GM21360 (cell line): Measurements from ENCODE around the gene ASTN2.

Source experiments
- ATAC-seq: cut with Tn5 transposase; IDR thresholded peaks from one replicate; pipeline ENCODE4 v1.9.1; 2021; ENCODE audit warnings: mild to moderate bottlenecking, moderate library complexity; ENCODE audit not compliant: unreplicated experiment

The ASTN2 gene

DNA sequence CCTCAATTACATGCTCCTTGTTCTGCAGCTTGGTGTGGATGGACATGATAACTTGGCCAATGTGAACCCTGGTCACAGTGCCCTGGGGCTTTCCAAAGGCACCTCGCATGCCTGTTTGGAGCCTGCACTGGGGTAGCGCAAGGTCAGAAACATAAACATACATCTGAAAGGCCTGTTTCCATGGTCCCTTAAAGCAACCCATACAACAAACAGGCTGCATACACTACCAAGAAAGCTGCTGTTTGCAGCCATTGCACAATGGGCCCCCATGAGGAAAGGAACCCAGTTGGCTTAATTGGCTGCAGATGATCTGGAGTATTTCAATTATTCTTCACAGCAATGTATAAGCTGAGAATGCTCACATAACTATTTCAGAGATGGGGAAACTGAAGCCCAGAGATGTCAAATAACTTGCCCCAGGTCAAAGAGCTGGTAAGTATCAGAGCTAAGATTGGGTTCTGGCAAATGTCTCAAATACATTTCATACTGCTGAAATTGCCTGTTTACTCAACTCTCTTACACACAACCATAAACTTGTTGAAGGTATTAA is 233.9 kb downstream of the ASTN2 start:
- ATAC-seq, result no peak

DNA sequence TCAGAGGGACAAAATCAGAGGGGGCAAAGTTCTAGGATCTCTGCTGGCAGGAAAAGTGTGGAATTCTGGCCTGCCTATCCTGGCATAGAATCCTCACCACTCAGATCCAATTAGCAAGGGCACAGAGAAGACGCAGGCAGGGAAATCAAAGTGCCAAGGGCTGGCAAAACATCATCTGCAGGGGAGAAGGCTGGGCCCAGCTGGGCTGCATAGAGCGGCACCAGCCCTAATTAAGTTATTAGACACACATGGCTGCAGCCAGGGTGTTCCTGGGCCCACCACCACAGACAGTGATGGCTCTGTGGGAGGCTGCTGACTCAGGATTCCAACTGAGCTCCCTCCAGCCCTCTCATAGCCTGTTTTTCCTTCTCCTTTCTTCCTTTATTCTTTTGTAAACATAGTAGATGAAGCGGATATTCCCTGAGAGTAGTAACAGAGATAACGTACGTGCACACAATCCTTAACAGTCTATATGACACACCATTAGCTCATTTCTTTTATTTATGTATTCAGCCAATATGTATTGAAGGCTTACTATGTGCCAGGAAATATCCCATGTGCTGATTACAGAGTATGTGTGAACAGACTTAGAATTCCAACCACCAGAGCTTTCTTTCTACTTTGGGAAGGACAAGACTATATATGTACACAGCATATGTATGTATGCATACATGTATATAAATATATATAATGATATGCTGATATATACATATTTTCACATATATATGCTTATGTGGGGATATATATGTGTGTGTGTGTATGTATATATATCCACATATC is 236.1 kb downstream of the ASTN2 start:
- no peak for ATAC-seq

DNA sequence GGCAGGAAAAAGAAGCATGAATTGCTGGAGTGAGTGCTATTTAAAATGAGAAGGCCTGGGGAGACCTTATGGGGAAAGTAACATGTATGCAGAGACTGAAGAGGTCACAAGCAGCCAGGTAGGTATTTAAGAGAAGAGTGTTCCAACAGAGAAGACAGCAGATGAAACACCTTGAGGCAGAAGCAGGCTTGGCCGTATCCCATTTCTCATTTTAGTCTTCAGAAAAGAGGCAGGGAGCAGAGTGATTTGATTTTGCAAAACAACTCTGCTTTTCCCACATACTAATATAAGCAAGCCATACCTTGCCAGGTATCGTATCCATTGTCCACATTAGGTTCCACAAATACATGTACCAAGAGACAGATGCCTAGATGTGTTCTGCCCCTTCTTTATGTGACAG is 244.3 kb downstream of the ASTN2 start:
- ATAC-seq, result no peak

DNA sequence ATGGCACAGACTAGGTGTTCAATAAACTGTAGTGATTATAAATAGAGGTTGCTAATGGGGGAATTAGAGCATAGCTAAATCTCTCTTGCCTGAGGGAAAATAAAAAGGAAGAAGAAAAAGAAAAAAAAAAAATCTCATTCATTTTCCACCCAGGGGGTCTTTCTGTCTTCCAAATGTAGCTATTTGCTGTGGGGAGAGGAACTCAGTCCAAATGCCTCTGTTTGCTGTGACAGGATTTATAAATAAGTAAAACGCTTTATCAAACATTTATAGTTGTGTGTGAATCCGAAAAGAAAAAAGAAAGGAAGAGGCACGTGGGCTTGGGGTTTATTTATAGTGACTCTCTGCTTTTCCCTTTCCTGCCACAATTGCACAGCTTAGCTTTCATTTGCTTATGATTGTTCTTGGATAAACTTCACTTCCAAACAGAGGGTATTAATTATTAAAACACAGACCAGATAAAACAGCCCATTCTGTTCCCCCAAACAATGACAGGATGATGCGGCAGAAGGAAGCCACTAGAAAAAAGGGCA is 245.7 kb downstream of the ASTN2 start:
- no peak for ATAC-seq

DNA sequence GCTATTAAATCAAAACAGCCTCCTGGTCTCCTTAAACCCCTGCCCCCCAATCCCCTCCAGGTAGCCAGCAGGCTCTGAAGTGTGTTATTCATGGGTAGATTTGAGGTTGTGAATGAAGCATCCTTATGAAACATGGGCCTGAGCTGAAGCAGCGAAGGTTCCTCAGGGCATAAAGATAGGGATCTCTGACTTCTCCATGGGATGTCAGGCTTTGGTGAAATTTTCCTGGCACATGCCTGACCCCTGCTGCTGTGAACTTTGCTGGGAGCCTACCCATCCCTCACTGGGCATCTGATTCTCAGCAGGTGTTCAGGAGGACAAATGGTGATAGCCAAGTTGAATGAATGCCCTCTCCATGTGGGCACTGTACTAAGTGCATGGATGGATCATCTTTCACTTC is 250.3 kb downstream of the ASTN2 start:
- ATAC-seq, result no peak

DNA sequence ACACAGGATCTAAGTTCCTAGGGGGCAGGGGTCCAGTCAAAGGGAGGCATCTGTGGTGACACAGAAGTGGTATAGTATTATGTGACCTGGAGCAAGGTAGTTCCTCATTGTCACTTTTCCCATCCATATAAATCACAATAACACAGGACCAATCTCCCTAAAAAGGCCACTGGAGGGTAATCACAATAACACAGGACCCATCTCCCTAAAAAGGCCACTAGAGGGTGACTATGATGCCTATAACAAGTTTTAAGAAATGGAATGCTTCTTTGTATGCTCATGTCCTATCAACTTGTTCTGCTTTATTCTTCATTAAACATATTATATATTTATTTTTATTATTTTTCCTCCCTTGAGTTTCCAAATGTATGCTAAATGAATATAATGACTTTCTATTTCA is 254.6 kb downstream of the ASTN2 start:
- no peak for ATAC-seq

DNA sequence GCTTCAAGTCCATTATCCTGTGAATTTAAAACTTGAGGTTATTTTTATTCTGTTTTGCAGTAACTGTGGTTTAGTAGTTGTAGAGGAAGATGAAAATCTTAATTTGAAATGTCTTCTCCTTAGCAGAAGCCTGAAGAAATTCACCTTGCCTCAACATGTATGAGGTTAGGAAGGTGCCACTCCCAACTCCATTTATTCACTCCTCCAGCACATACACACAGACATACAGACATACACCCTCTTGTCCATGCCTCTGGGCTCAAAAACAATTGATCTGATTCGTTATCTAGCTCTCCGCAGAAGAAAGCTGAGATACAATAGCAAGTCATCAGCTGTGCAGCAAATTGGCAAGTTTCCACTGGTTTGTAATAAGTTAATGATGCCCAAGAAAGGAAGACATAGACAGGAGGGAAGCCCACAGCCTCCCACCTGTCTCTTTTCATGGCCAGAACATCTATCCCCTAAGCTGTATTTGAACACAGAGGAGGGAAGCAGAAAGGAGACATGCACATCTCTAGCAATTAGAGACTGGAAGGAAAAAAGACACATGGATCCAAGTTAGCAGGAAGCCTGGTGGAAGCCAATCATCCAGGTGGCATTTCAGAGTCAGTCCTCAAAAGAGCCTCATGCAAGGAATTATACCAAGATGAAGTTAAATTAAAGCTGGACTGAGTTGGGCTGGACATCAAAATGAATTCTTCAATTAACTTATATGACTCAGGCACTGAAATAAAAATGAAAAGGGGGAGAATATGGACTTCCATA is 257.9 kb downstream of the ASTN2 start:
- no peak for ATAC-seq

DNA sequence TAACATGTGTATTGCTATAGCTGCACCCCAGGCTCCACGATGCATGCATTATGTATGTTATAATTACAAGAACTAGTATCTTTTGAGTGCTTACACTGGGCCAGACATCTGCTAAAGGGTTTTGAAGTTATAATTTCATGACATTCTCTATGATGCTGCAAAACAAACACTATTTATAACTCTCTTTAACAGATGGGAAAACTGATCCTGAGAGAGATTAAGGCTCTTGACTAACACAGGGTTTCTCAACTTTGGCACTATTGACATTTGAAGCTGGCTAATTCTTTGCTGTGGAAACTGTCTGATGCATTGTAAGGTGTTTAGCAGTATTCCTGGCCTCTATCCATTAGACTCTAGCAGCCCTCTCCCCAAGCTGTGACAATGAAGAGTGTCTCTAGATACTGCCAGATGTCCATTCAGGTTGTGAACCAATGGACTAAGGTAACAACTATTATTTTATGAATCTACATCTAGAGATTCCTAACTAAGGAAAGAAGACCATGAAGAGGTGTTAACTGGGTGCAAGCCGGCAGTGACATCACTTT is 258.6 kb downstream of the ASTN2 start:
- no peak for ATAC-seq

DNA sequence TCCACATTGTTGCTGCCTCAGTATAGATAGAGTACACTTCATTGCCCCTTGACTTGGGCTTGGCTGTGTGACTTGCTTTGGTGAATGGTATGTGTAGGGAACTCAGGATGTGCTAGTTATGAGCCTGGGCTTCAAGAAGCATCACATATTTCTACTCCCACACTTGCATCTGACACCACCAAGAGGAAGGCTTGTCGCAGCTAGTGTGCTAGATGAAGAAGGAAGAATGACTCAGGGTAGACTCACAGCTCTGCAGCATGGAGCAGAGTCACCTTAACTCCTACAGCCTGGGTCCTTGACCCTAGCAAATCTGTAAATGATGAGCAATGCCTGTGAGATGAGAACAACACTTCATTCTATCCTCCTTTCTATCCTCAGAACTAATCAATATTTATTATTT is 261.8 kb downstream of the ASTN2 start:
- no peak for ATAC-seq

DNA sequence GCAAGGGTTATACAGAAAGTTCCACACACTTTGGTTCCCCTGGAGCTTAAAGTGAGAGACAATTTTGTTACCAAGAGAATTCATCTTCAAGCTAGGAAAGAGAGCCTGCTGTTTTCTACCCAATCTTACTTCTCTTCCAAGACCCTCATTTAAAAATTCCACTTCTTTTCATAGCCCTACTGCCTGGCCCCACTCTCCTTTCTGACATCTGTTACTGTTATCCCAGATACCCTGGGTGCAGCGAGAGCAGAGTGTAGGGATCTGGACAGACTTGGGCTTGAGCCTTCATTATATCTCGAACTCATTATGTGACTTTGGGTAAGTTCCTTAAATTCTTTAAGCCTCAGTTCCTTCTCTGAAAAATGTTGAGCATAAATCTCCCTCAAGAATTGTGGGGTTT is 263.1 kb downstream of the ASTN2 start:
- ATAC-seq, result no peak

DNA sequence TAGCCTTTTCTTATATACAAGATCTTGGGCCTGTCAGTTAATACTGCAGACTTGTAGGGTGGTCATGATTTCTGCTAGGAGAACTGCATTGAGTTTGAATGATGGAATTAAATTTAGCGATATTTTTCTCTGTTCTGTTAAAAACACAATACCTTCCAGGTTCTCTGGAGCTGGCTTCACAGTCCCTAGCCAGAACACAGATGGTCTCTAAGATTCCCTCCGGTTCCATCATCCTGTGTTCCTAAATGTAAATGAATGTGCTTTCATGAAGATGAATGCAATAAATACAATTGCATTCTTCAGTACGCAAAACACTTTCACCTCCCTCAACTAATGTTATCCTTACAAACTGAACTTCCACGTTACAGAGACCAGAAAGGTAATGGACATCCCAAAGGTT is 264.9 kb downstream of the ASTN2 start:
- ATAC-seq, result no peak

DNA sequence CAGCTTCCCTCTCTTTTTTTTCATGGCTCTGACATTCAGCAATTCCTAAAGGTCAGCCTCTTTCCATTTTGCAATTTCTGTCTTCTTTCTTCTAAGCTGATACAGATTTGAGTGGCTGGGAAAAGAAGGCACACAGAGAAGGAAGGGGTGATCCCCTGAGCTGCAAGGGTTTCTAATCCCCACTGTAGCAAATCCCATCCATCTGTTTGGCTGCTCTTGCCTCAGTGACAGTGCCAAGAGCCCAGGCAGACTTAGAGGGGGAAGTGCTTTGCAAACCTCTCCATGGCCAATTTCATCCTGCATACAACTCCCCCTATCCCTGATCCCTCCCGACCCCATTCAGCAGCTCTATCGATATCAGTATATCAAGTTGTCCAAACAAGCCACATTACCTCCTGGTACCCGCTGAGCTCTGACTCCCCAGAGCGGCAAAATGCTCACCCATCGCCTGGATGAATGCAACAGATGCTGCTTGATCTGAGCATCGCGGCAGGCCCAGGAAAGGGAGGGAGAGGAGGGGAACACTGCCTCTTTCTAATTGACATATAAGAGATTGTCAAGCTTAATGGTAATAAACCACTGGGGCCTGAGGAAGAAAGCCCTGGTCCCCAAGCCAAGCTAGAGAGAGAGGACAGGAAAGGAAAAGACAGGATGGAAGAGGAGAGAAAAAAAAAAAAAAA is 268.9 kb downstream of the ASTN2 start:
- ATAC-seq, result no peak

DNA sequence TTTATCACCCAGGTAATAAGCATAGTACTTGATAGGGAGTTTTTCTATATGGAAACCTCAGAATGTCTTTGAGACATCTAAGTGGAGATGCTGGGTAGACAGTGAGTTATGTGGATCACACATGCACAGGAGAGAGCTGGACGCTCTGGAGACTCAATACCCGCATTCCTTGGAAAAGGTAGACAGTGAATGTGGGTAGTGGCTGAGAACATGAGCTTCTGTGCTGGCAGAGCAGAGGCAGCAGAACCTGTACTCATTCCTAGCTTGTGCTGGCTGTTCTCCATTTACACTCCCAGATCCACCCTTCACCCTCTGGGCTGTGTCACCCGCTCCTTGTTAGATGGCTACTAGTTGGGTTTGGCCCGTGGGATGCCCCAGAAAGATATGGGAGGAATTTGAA is 269.8 kb downstream of the ASTN2 start:
- ATAC-seq, result no peak

DNA sequence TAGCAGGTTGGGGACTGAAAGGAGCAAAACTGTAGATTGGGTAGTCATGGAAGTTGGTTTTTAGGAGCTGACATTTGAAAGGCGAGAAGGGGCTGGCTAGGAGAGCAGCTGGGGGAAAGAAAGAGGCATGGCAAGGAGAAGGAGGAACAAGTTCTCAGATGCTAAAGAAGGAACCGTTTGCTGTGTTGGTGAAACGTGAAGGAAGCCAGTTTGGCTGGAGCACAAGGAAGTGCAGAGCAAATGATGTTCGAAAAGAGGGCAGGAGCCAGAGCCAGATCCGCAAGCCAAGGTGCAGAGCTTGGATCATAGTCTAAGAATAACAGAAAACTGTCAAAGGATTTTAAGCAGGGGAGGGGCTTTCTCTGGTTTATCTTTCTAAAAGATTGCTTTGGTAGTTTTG is 276.6 kb downstream of the ASTN2 start:
- no peak for ATAC-seq

DNA sequence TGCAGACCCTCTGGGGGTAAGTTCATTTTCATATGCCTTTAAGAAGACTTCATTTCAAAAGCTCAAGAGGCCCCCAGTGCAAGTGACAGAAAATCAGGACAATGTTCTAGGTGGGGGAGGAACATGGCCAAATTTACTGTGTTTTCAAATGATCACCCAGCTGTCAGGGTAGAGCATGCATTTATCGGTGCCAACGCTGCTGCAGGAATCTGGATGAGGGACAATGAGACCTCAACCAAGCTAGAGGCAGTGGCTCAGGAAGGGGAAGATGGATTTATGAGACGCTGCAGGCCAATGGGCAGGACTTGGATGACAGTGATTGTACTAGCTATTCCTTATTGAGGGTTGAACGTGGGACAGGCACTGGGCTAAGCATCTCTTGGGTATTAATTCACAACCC is 278.4 kb downstream of the ASTN2 start:
- no peak for ATAC-seq

DNA sequence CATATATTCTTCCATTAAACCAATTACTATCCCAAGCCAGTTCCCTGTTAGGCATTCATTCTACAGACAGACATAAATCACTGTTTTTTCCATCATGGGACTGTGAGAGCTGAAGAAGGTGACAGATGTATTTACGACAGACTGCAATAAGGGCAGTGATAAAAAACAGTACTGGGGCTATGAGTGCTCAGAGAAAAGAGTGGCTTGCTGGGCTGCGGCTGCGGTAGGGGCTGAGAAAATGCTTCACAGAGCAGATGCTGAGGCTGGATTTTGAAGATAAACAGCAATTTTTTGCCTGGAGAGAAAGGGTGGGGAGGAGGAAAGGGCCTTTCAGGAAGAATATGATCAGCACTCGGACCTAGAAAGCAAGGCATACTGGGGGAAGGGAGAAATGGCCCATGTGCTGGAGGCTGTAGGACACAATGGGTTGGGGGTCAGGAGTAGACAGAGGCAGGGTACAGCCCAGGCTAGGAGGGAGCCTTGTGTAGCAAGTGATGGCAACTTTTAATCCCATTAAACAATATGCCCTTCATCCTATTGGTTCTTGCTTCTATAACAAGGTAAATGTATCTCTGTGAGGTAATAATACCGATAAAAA is 279.3 kb downstream of the ASTN2 start:
- ATAC-seq, result no peak

DNA sequence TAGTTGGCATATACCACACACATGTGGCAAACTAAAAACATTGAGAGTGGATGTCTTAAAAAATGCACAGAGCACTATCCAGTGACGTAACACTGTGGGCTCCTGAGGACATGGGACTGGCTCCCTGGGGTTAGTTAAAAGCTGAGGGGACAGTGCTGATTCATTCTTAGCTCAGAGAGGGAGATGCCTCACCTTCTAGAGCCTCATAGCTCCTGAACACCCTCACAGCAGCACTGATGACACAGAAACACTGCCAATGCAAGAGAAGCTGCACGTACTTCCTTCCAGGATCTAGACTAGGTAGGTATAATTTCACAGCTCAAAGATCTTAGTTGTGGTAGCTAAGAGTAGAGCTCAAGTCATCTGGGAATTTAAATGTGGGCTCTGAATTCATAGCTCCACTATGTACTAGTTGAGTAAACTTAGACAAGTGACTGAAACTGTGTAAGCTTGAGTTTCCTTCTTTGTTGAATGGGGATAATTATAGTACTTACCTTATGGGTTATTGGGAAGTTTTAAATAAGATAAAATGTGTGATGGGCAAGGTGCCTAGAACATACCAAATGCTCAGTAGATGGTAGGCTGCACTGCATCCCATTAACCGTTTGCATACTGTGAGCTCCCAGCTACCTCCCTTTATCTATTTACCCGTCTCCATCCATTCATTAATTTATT is 279.9 kb downstream of the ASTN2 start:
- ATAC-seq, result no peak

DNA sequence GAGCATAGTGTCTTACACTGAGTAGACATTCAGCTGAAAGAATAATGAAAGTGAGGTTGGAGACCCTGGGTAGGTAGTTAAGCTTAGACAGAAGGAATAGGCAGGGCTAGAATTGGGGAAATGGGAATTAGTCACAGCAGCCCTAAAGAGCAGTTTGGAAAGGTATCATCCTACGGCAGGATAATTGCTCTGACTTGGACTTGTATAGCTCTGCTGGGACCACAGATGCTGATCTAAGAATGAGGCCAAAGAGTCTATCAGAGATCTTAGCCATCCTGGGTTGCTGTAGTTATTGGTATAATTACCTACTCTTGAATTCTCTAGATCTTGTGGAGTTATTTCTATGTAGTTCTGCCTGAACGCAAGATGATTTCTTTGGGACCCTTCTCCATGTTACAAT is 288.0 kb downstream of the ASTN2 start:
- ATAC-seq, result no peak

DNA sequence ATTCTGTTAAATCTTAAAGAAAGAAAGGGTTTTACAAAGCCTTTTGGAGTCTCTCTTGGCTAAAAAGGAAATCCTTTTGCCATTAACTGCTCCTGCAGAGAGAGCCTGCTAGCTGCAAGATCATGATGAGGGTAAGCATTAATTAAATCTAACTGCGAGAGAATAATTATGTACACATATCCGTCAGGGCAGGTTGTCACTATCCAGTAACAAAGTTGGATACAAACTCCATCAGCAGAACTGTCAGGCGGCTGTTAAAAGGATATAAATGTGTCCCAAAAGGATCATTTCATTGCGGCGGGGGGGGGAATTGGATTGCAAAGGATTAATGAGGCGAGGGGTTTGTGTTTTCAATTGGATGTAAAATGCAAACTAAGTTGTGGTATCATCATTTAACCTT is 289.3 kb downstream of the ASTN2 start:
- no peak for ATAC-seq

DNA sequence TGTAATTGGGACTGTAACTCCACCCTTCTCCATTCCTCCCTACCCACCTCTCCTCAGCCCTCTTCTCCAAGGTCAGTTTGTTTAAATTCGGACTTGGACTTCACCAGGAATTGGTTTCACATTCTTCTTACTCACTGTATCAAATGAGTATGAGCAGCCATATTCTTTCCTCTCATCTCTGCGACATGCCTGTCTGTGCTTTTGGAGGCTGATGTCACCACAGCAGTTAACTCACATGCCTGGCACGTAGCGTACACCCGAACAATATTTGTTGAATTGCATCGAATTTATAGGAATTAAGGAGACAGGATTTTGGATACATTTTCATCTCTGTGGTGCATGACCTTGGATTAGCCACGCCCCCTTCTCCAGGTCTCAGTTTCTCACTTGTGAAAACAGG is 291.1 kb downstream of the ASTN2 start:
- no peak for ATAC-seq
